Stimulated activated CD4-positive, alpha-beta T cell treated with anti-CD3 and anti-CD28 coated beads, Interleukin-1b, Interleukin-23, amount 100 ng/mL, for 4 hours (primary cell): ENCODE measurements around the gene PCBP3.

Source experiments
- DNase-seq, 2 donors: peaks; one replicate each; pipeline ENCODE4 v3.0.0-alpha.2; 2020; ENCODE audit warnings: low read depth in 2 of 2

PCBP3 gene

DNA sequence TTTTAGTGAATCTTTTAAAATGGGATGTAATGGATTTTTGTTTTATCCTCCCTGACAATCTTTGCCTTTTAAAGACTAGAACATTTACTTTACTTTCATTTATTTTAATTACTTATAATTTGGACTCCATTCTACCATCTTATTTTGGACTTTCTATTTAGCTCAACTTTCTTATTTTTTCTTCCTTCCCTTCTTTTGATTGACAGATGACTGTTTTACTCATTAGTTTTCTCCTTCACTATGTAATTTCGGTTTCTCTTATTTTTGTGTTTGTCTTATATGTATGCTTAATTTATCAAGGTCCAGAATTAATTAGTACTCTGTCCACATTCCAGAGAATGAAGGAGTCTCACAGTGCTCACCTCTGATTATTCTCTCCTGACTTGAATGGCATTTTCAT, 109.9 kb downstream of the PCBP3 start:
- no peak for DNase-seq

GRCh38 chr21:45756029-45756428, 112.5 kb downstream of the PCBP3 start:
- no peak for DNase-seq

DNA sequence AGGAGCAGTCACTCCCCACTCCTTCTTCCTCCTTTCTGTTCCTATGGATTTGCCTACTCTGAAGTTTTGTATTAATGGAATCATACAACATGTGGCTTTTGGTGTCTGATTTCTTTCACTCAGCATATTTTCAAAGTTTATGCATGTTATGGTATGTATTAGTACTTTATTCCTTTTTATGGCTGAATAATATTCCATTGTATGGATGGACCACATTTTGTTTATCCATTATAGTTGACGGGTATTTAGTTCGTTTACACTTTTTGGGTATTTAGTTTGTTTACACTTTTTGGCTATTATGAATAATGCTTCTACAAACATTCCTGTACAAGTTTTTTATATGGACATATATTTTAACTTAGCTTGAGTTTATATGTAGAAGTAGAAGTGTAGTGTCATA, 113.1 kb downstream of the PCBP3 start:
- no peak for DNase-seq

GRCh38 chr21:45761704-45762103, 118.2 kb downstream of the PCBP3 start:
- no peak for DNase-seq

DNA sequence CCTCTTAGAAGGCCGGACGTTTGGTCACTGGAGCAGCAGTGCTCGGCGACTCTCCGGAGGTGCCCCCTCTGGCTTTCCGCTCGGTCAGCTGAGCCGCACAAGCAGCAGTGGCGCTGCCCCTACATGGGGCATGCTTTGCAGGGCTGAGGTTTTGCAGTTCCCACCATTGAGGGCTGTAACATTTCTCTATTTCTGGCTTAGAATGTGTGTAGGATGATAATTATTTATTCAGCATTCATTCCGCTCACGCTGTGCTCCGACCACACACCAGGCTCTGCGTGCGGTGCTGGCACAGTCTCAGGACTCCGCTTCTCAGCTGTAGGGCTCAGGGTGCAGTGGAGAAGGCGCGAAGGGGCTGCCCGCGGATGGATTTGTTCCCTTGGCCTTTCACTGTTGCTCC, 119.5 kb downstream of the PCBP3 start:
- DNase-seq = no peak

DNA sequence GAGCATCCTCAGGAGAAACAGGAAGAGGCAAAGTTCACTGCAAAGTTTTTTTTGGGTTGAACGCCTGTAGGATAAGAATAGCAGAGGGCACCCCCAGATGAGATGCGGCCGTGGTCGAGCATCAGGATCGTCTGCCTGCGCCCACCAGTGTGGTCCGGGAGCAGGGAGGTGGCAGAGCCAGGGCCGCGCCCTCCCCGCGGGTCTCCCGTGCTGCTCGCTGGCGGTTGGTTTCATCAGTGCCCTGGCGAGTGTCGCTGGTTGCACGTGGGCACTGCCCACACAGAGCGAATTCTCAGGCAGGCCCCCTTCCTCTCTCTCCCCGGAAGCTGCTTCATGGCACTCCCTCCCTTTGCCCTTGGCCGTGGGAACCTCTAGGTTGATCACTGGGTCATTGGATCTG, 120.0 kb downstream of the PCBP3 start:
- no peak for DNase-seq

GRCh38 chr21:45764792-45765191, 121.3 kb downstream of the PCBP3 start:
- no peak for DNase-seq

DNA sequence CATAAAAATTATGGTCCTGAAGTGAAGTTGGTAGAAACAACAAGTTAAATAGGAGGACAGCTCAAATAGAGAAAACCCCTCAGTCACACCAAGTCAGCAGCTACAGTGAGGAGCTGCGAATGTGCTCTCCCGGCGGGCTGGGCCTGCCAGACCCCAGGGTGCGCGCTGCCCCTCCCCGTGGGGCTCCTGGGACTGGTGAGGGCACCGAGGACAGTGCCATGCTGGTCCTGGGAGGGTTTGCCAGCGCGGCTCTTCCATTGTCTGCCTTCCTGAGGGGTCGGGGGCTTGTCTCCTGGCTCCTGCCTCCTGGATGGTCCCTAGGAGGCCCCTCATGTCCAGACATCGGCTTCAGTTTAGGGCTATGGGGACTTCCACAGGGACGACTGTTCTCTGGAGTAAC, 121.8 kb downstream of the PCBP3 start:
- DNase-seq = no peak

DNA sequence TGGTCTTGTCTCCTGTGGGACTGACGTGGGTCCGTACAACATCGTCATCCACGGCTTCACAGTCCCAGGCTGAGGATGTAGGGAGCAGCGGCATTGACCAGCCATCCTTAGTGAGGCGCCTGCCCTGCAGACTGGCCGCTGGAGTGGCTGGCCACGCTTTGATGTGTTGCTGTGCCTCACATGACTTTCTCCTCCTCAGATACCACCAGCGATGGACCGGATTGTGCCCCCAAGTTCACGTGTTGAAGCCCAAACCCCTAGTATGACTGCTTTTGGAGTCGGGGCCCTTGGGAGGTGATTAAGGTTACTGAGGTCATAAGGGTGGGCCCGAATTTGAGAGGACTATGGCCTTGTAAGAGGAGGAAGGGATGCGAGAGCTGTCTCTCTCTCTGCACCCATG, 122.5 kb downstream of the PCBP3 start:
- DNase-seq = no peak

DNA sequence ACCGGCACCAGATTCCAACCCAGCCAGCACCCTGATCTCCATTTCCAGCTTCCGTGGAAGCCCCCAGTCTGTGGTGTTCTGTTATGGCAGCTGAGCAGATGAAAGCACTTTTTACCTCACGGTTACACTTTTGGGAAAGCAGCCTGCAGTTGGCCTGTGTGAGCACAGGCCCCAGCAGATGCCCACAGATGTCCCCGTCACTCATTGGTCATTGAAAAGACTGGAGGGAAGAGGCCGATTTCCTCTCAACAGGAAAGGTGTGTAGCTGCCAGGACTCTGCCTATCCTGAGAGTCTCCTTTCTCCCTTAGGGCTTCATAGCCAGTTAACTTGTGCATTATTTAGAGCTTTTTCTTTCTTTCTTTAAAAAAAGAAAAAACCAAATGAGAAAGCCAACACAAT, 123.0 kb downstream of the PCBP3 start:
- no peak for DNase-seq

GRCh38 chr21:45767071-45768006, 123.8 kb downstream of the PCBP3 start:
- DNase-seq = no peak

GRCh38 chr21:45768011-45768739, 124.7 kb downstream of the PCBP3 start:
- peak; percentile 26 to 33 for DNase-seq

DNA sequence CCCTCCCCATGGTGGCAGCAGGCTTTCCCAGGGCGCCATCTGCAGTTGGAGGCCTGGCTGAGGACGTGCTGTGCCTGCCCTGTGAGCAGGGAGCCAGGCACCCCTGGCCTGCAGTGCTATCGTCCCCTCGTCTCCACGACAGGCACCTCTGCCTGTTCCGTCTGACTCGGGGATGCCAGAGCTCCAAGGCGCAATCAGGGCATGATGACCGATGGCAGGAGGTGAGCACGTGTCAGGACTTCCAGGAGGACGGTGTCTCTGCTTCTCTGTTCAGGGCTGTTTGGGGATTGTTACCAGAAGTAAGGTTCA, 125.2 kb downstream of the PCBP3 start:
- no peak for DNase-seq

DNA sequence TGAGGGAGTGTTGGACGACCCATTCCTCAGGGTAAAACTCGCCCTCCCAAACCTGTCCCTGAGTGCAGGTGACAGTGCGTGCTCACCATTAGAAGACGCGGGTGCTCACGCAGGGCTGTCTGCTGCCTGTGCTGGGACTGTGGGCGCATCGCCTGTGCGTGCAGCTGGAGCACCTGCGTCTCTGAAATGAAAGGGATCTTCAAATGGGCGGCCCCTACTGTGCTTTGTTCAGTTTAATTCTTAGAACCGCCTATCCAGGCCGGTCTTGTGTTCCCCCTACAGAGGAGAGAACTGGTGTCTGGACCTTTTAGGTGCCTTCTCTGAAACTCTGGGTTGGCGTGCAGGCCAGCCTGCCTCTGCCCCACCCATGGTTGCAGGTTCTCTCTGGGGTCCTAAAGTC, 125.8 kb downstream of the PCBP3 start:
- DNase-seq = no peak

DNA sequence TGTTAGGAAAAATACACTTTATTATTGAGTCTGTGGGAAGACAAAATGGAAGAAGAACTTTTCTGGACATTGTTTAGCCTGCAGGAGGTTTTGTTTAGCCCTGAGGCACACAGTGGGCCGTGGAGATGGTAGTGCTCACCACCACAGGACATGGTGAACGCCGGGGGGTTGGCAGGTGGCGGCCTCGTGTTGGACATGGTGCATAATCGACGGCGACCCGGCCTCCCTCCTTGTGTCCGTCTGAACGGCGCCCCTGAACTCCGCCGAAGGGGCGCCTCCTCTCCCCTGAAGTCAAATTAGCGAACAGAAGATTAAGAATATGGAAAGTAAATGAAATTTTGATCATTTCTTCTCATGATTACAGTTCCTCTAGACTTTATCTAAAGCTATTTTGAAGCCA, 126.4 kb downstream of the PCBP3 start:
- no peak for DNase-seq

DNA sequence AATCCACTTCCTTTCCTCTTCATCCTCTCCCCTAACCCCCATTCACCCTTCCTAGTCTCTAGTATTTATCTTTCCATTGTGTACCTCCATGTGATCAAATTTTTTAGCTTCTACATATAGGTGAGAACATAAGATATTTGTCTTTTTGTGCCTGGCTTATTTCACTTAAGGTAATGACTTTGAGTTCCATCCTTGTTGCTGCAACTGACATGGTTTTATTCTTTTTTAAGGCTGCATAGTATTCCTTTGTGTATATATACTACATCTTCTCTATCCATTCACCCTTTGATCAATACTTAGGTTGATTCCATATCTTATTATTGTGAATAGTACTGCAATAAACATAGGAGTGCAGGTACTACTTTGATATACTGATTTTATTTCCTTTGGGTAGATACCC, 128.7 kb downstream of the PCBP3 start:
- DNase-seq = no peak

GRCh38 chr21:45774291-45774690, 130.8 kb downstream of the PCBP3 start:
- DNase-seq = no peak

GRCh38 chr21:45776971-45777370, 133.4 kb downstream of the PCBP3 start:
- DNase-seq = no peak

- DNase-seq = no peak
Measured at GRCh38 chr21:45778686-45779085, 135.2 kb downstream of the PCBP3 start.

DNA sequence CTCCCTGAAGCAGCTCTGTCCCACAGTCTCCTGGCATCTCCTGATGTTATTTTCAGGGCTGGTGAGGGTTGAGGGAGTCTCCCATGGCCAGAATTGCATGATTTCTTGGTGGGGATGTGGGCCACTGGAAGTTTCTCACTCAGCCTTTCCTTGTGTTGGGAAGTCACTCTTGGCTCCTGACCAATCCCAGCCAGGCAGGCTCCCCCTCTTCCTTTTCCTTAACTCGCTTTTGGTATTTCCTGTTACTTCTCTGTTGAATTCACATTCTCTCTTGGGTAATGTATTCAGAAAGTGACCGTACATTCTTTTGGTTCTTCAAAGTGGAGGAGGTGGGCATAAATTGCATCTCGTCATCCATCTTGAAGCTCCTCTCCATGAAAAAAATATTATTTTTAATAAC, 135.7 kb downstream of the PCBP3 start:
- no peak for DNase-seq

DNA sequence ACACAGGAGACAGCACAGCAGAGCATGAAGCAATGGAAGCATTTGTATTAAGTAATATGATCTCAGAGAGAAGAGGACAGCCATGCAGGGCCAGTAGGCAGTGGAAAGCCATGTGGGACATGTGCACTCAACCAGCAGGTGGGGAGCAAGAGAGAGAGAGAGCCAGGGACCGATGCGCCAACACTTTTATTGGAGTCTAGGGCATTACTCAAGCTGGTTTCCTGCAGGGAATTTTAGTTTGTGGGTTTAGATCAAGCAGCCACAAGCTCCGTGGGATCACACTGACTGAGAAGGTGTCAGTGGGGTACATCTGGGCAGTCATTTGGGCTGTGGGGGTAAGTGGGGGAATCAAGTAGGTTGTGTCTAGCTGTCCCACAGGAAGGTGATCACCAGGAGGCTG, 137.1 kb downstream of the PCBP3 start:
- no peak for DNase-seq

DNA sequence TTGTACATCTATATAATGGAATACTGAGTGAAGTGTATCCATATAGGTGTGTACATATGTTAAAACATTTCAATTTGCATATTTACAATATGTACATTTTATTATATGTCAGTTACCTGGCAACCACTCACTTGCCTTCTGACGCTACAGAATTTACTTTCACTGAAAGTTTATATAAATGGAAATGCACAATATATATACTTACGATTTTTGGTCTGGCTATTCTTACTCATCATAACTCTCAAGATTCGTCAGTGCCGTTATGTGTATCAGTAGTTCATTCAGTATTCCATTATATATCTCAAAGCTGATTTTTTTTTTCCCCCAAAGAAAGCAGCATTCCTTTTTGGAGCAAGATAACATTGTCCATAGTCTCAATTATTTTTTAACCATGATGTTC, 138.2 kb downstream of the PCBP3 start:
- DNase-seq = no peak

- DNase-seq = no peak
Measured at GRCh38 chr21:45786660-45787059, 143.1 kb downstream of the PCBP3 start.
